ENCODE measurements around the gene TTC7B.

- TF ChIP-seq CTCF (IDR thresholded peaks at IDR 0.05): no peak
- TF ChIP-seq POLR2A (IDR thresholded peaks at IDR 0.05): no peak
Measured at GRCh38 chr14:90632451-90632850, 183.8 kb downstream of the TTC7B start.
